Mesothelial cell of epicardium (in vitro differentiated cells): Measurements from ENCODE around the gene TAF13. TPM values are rescaled to one million over a fixed set of nuclear protein-coding genes. Genes with fewer than 3 reads are reported as not detected.

Experiments used
- DNase-seq, 2 experiments: peaks; one replicate each; pipeline ENCODE4 v3.0.0; 2021; ENCODE audit warnings: low spot score in 2 of 2; ENCODE audit not compliant: unreplicated experiment in 2 of 2
- H3K27ac Mint-ChIP-seq: 2 replicates; pipeline ENCODE4 v1.8.0; 2021; ENCODE audit warnings: mixed read lengths
- H3K27me3 Mint-ChIP-seq: 2 replicates; pipeline ENCODE4 v1.8.0; 2021; ENCODE audit warnings: low read depth, mixed read lengths
- H3K36me3 Mint-ChIP-seq: 2 replicates; pipeline ENCODE4 v1.8.0; 2021; ENCODE audit warnings: mixed read lengths
- H3K4me1 Mint-ChIP-seq: 2 replicates; pipeline ENCODE4 v1.8.0; 2021; ENCODE audit warnings: mixed read lengths
- H3K4me3 Mint-ChIP-seq: 2 replicates; pipeline ENCODE4 v1.8.0; 2021; ENCODE audit warnings: mild to moderate bottlenecking, moderate library complexity, mixed read lengths
- H3K9me3 Mint-ChIP-seq: 2 replicates; pipeline ENCODE4 v1.8.0; 2021; ENCODE audit warnings: mixed read lengths
- total RNA-seq: library from RNA; stranded (reverse); gene quantifications from 3 replicates; pipeline ENCODE4 v1.2.1, GENCODE V29; 2021
- TF ChIP-seq, protein P1 (sequence below): fragments of 200-600 bp; sonication (generic); IDR thresholded peaks from one replicate; pipeline ENCODE4 v1.5.0; 2021; ENCODE audit warnings: antibody characterized with exemption; ENCODE audit not compliant: unreplicated experiment

TAF13 gene
- total RNA-seq, 1 donor from 2014 or later: 27.0 TPM

DNA sequence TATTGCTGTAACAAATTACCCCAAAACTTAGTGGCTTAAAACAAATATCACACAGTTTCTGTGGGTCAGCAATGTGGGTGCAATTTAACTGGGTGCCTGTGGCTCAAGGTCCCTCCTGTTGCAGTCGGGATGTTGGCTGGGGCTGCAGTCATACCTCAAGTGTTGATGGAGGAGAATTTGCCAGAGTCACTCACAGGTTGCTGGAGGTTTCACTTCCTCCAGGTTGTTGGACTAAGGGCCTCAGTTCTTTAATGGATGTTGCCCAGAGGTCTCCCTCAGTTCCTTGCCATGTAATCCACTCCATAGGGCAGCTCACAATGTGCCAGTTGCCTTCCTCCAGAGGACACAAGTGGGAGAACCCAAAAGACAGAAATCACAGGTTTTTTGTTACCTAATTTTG, 2.5 kb upstream of the TAF13 start:
- no peaks in the 10 kb centered on the region for H3K27me3 Mint-ChIP-seq
- no peak for DNase-seq
- H3K36me3 Mint-ChIP-seq: peaks cover 8% of the 10 kb centered on the region
- TF ChIP-seq, protein P1, sequence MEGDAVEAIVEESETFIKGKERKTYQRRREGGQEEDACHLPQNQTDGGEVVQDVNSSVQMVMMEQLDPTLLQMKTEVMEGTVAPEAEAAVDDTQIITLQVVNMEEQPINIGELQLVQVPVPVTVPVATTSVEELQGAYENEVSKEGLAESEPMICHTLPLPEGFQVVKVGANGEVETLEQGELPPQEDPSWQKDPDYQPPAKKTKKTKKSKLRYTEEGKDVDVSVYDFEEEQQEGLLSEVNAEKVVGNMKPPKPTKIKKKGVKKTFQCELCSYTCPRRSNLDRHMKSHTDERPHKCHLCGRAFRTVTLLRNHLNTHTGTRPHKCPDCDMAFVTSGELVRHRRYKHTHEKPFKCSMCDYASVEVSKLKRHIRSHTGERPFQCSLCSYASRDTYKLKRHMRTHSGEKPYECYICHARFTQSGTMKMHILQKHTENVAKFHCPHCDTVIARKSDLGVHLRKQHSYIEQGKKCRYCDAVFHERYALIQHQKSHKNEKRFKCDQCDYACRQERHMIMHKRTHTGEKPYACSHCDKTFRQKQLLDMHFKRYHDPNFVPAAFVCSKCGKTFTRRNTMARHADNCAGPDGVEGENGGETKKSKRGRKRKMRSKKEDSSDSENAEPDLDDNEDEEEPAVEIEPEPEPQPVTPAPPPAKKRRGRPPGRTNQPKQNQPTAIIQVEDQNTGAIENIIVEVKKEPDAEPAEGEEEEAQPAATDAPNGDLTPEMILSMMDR: no peak
- peaks cover 21% of the 10 kb centered on the region for H3K4me1 Mint-ChIP-seq
- H3K9me3 Mint-ChIP-seq: no peaks in the 10 kb centered on the region
- no peak overlapping the region for H3K27ac Mint-ChIP-seq
- H3K4me3 Mint-ChIP-seq: no peak overlapping the region

GRCh38 chr1:109069294-109069693, 6.5 kb downstream of the TAF13 start:
- Mint-ChIP-seq H3K4me1 (peaks cover 1% of the 10 kb centered on the region), H3K9me3 (no peaks in the 10 kb centered on the region), H3K36me3 (peaks cover 26% of the 10 kb centered on the region), H3K4me3 (no peak overlapping the region), H3K27me3 (no peaks in the 10 kb centered on the region), H3K27ac (no peak overlapping the region)
- no peak for DNase-seq
- TF ChIP-seq, protein P1: no peak

DNA sequence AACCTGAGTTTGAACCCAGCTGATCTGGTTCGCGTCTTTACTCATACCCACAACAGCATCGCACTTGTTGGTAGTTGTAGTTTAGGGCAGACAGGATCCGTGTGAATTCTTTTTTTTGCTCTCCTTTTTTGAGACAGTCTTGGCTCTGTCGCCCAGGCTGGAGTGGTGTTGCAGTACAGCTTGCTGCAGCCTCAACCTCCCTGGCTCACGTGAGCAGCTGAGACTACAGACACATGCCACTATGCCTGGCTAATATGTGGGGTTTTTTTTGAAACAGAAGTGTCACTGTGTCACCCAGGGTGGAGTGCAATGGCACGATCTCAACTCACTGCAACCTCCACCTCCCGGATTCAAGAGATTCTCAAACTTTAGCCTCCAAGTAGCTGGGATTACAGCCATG, 7.9 kb downstream of the TAF13 start:
- no peaks in the 10 kb centered on the region for H3K27me3 Mint-ChIP-seq
- H3K27ac Mint-ChIP-seq: no peak overlapping the region

GRCh38 chr1:109065137-109065536, 10.7 kb downstream of the TAF13 start:
- no peak for DNase-seq
- Mint-ChIP-seq H3K4me3 (no peak overlapping the region), H3K9me3 (no peaks in the 10 kb centered on the region), H3K4me1 (no peaks in the 10 kb centered on the region), H3K27ac (no peak overlapping the region), H3K27me3 (no peaks in the 10 kb centered on the region), H3K36me3 (peaks cover 21% of the 10 kb centered on the region)
- TF ChIP-seq, protein P1: no peak

More for the DNA sequence above, 7.9 kb downstream of the TAF13 start:
- Mint-ChIP-seq H3K4me3 (no peak overlapping the region), H3K36me3 (peaks cover 25% of the 10 kb centered on the region), H3K9me3 (no peaks in the 10 kb centered on the region), H3K4me1 (no peaks in the 10 kb centered on the region)
- no peak for DNase-seq
- TF ChIP-seq, protein P1: no peak

DNA sequence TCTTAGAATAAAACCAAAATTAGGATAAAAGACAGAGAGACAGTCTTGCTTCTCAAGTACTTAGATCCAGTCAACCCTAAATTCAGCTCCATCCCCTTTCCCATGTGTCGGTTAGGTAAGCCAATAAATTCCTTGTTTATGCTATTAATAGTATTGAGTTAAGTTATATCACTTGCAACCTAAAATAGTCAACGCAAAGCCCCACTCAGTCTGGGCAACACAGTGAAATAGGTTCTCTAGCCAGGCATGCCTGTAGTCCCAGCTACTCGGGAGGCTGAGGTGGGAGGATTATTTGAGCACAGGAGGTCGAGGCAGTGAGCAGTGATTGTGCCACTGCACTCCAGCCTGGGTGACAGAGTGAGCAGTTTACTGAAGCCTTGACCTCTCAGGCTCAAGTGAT, 14.6 kb downstream of the TAF13 start:
- TF ChIP-seq, protein P1: no peak
- DNase-seq: no peak
- Mint-ChIP-seq H3K4me3 (no peak overlapping the region), H3K4me1 (no peaks in the 10 kb centered on the region), H3K36me3 (peaks cover 11% of the 10 kb centered on the region), H3K27me3 (no peaks in the 10 kb centered on the region), H3K27ac (no peak overlapping the region), H3K9me3 (no peaks in the 10 kb centered on the region)

DNA sequence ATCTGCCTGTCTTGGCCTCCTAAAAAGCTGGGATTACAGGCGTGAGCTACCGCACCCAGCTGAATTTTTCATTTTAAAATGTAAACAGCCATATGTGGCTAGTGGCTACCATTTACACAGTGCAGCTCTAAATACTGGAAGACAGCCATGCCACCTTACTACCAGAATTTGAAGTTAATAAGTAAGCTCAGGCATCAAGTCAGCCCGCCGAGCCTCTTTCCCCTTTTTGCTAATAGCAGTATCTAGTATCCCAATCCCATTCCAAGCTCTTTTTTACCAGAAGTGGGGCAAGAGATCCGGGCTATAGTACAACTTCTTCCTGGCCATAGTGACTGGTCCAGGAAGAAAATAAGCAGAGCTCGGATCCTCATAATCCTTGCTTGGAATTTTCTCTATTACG, 15.1 kb downstream of the TAF13 start:
- DNase-seq: no peak
- TF ChIP-seq, protein P1: no peak
- Mint-ChIP-seq H3K27me3 (no peaks in the 10 kb centered on the region), H3K27ac (no peak overlapping the region), H3K4me1 (no peaks in the 10 kb centered on the region), H3K4me3 (no peak overlapping the region), H3K36me3 (peaks cover 11% of the 10 kb centered on the region), H3K9me3 (no peaks in the 10 kb centered on the region)
